SK-N-SH (cell line): ENCODE measurements around the gene TXNRD1. TPM values are rescaled to one million over a fixed set of nuclear protein-coding genes. Genes with fewer than 3 reads are reported as not detected.

Source experiments
- CTCF ChIA-PET: fragments of 300-600, 350-600 bp; formaldehyde crosslinking; extraction: SDS; loops from one replicate; lab custom pipeline; 2021; lab: Yijun Ruan, JAX
- POLR2A ChIA-PET: fragments of 350-600 bp; sonication (Branson Sonifier 250); formaldehyde crosslinking; extraction: SDS; loops from one replicate; lab custom pipeline; 2020; ENCODE audit warnings: antibody characterized with exemption, inconsistent platforms; lab: Yijun Ruan, JAX
- DNase-seq: peaks from one replicate; pipeline ENCODE4 v3.0.0; 2012
- H2AFZ ChIP-seq: fragments of 200-600 bp; sonication (generic); 2 replicates; pipeline ENCODE4 v1.8.1; 2016; ENCODE audit warnings: antibody characterized with exemption, mild to moderate bottlenecking, low read depth
- H3F3A ChIP-seq: fragments of 200-600 bp; sonication (generic); replicated peaks from 2 replicates; pipeline ENCODE3; 2016; ENCODE audit warnings: antibody characterized with exemption, mild to moderate bottlenecking; ENCODE audit not compliant: insufficient read depth
- H3K27ac ChIP-seq, 2 experiments: fragments of 200-500 bp in 1 of 2; fragments of 200-600 bp in 1 of 2; sonication (Bioruptor generic) in 1 of 2; sonication (generic), shearing (Covaris generic) in 1 of 2; 2 replicates each; pipeline versions ENCODE4 v1.5.1 to v1.6.1; 2014 to 2016; ENCODE audit warnings: low read depth in 2 of 2, inconsistent platforms in 1 of 2, low read length in 1 of 2, mild to moderate bottlenecking in 1 of 2, mixed read lengths in 1 of 2
- H3K27me3 ChIP-seq: fragments of 200-600 bp; sonication (generic), shearing (Covaris generic); 2 replicates; pipeline ENCODE4 v1.6.1; 2016; ENCODE audit warnings: mixed run types; ENCODE audit not compliant: insufficient read depth
- H3K36me3 ChIP-seq, 2 experiments: fragments of 200-500 bp in 1 of 2; fragments of 200-600 bp in 1 of 2; sonication (Bioruptor generic) in 1 of 2; sonication (generic) in 1 of 2; replicated peaks in 1 of 2; 2 replicates each; pipeline versions ENCODE3 to v1.5.1; 2014 to 2016; ENCODE audit warnings: low read length in 1 of 2, mild to moderate bottlenecking in 1 of 2; ENCODE audit not compliant: insufficient read depth in 2 of 2, control insufficient read depth in 1 of 2
- H3K4me1 ChIP-seq, 2 experiments: fragments of 200-500 bp in 1 of 2; fragments of 200-600 bp in 1 of 2; sonication (Bioruptor generic) in 1 of 2; sonication (generic), shearing (Covaris generic) in 1 of 2; 2 replicates each; pipeline versions ENCODE4 v1.5.1 to v1.6.1; 2014 to 2016; ENCODE audit warnings: low read depth in 1 of 2, low read length in 1 of 2, mixed run types in 1 of 2; ENCODE audit not compliant: insufficient read depth in 2 of 2, control insufficient read depth in 1 of 2
- H3K4me2 ChIP-seq: fragments of 200-600 bp; sonication (generic), shearing (Covaris generic); 2 replicates; pipeline ENCODE4 v1.6.1; 2017; ENCODE audit warnings: mixed run types
- H3K4me3 ChIP-seq, 2 experiments: fragments of 200-500 bp in 1 of 2; fragments of 200-600 bp in 1 of 2; sonication (Bioruptor generic) in 1 of 2; sonication (generic), shearing (Covaris generic) in 1 of 2; 2 replicates each; pipeline versions ENCODE4 v1.5.1 to v1.8.1; 2014 to 2016; ENCODE audit warnings: low read depth in 2 of 2, inconsistent platforms in 1 of 2, low read length in 1 of 2, mild to moderate bottlenecking in 1 of 2, mixed read lengths in 1 of 2, moderate library complexity in 1 of 2
- H3K79me2 ChIP-seq: fragments of 200-600 bp; sonication (generic); 2 replicates; pipeline ENCODE4 v1.8.1; 2017; ENCODE audit warnings: mild to moderate bottlenecking; ENCODE audit not compliant: insufficient read depth
- H3K9ac ChIP-seq: fragments of 200-600 bp; sonication (generic); 2 replicates; pipeline ENCODE4 v1.6.1; 2017; ENCODE audit warnings: mixed run types
- H3K9me2 ChIP-seq: fragments of 200-600 bp; sonication (generic); 2 replicates; pipeline ENCODE4 v1.6.1; 2017; ENCODE audit warnings: mixed run types
- H3K9me3 ChIP-seq: fragments of 200-600 bp; sonication (generic); 2 replicates; pipeline ENCODE4 v1.6.1; 2017; ENCODE audit warnings: mixed run types, mild to moderate bottlenecking, moderate library complexity
- H4K20me1 ChIP-seq: fragments of 200-600 bp; sonication (generic); 2 replicates; pipeline ENCODE4 v1.6.1; 2017; ENCODE audit warnings: mild to moderate bottlenecking, mixed run types; ENCODE audit not compliant: insufficient read depth
- FOXM1 ChIP-seq: IDR thresholded peaks from 2 replicates; pipeline ENCODE4 v1.4.0; 2012; ENCODE audit warnings: low read depth, mild to moderate bottlenecking
- GABPA ChIP-seq: IDR thresholded peaks from 2 replicates; pipeline ENCODE4 v1.4.0; 2012; ENCODE audit warnings: low read depth, mild to moderate bottlenecking
- POLR2AphosphoS5 ChIP-seq: IDR thresholded peaks from 2 replicates; pipeline ENCODE4 v1.6.1; 2012; ENCODE audit warnings: low read depth, low read length
- RCOR1 ChIP-seq: fragments of 150-350 bp; IDR thresholded peaks from 2 replicates; pipeline ENCODE4 v1.6.1; 2017; ENCODE audit warnings: antibody characterized with exemption, low read length
- RFX5 ChIP-seq: IDR thresholded peaks from 2 replicates; pipeline ENCODE4 v1.6.1; 2012; ENCODE audit warnings: mild to moderate bottlenecking, improper control_type of control experiment, low read length
- SMC3 ChIP-seq: IDR thresholded peaks from 2 replicates; pipeline ENCODE4 v1.6.1; 2012; ENCODE audit warnings: low read depth, low read length, improper control_type of control experiment
- TAF1 ChIP-seq: IDR thresholded peaks from 2 replicates; pipeline ENCODE4 v1.6.1; 2012; ENCODE audit warnings: low read depth, mild to moderate bottlenecking, low read length, moderate library complexity, borderline replicate concordance
- TEAD4 ChIP-seq: IDR thresholded peaks from 2 replicates; pipeline ENCODE4 v1.4.0; 2012; ENCODE audit warnings: mild to moderate bottlenecking, borderline replicate concordance; ENCODE audit not compliant: insufficient read depth
- WGBS: methylation state at CpG from one replicate; pipeline ENCODE4 v1.1.6; 2017; ENCODE audit warnings: low lambda C conversion rate; 5-methylcytosine and 5-hydroxymethylcytosine counted together
- polyA plus RNA-seq, 3 experiments: library from polyadenylated mRNA; depleted of rRNA; stranded (reverse); fragments of >200 nt; gene quantifications; 2 replicates each; pipeline ENCODE4 v1.2.3, GENCODE V29; 2012
- TF ChIP-seq, protein P1 (sequence below): IDR thresholded peaks from 2 replicates; pipeline ENCODE4 v1.6.1; 2012; ENCODE audit warnings: mild to moderate bottlenecking, low read depth, low read length, moderate library complexity
- TF ChIP-seq, protein P2 (sequence below): IDR thresholded peaks from 2 replicates; pipeline ENCODE4; 2012
- TF ChIP-seq, protein P3 (sequence below): fragments of 150-350 bp; IDR thresholded peaks from 2 replicates; pipeline ENCODE4 v1.6.1; 2016; ENCODE audit warnings: mild to moderate bottlenecking, low read depth, low read length

The TXNRD1 gene
- polyA plus RNA-seq, 1 of the 3 experiments (the other 2 are of a cell fraction): 143 TPM

DNA sequence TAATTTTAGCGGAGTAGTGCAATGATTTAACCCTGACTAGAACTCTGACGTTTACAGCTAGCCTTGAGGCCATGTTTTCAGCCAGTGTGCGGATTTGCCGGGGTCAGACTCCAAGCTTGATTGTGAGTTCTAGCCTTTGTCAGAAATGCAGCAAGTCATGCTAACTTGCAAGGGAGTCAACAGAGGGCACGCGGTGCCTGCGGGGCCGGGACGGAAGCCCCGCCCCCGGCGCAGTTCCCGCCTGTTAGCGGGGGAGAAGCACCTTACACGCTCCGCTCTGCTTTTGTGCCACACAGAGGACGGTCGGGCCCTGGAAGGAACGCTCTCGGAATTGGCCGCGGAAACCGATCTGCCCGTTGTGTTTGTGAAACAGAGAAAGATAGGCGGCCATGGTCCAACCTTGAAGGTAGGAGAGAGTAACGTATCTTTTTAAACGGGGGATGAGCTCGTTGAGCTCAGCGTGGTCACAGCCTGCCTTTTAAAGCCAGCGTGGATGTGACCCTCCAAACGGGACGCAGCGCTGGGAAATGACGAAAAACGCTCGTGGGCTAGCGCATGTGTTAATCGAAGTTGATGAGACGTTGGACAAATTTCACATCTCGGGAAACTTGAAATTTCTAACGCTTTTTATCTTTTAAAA lies 73.2 kb downstream of the TXNRD1 start (continued):
- TF ChIP-seq, protein P1, sequence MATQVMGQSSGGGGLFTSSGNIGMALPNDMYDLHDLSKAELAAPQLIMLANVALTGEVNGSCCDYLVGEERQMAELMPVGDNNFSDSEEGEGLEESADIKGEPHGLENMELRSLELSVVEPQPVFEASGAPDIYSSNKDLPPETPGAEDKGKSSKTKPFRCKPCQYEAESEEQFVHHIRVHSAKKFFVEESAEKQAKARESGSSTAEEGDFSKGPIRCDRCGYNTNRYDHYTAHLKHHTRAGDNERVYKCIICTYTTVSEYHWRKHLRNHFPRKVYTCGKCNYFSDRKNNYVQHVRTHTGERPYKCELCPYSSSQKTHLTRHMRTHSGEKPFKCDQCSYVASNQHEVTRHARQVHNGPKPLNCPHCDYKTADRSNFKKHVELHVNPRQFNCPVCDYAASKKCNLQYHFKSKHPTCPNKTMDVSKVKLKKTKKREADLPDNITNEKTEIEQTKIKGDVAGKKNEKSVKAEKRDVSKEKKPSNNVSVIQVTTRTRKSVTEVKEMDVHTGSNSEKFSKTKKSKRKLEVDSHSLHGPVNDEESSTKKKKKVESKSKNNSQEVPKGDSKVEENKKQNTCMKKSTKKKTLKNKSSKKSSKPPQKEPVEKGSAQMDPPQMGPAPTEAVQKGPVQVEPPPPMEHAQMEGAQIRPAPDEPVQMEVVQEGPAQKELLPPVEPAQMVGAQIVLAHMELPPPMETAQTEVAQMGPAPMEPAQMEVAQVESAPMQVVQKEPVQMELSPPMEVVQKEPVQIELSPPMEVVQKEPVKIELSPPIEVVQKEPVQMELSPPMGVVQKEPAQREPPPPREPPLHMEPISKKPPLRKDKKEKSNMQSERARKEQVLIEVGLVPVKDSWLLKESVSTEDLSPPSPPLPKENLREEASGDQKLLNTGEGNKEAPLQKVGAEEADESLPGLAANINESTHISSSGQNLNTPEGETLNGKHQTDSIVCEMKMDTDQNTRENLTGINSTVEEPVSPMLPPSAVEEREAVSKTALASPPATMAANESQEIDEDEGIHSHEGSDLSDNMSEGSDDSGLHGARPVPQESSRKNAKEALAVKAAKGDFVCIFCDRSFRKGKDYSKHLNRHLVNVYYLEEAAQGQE: peak; percentile 15; the same call in 1 of the 2 replicates
- no peak for TF ChIP-seq FOXM1
- 0 out of 2 replicates have a peak, but pooled peaks have one; percentile 14 for TF ChIP-seq GABPA
- TF ChIP-seq RCOR1: peak; percentile 50; the same call in 1 of the 2 replicates
- peak; percentile 38; the same call in 1 of the 2 replicates for TF ChIP-seq POLR2AphosphoS5
- TF ChIP-seq TAF1: peak; percentile 64; the same call in 1 of the 2 replicates

DNA sequence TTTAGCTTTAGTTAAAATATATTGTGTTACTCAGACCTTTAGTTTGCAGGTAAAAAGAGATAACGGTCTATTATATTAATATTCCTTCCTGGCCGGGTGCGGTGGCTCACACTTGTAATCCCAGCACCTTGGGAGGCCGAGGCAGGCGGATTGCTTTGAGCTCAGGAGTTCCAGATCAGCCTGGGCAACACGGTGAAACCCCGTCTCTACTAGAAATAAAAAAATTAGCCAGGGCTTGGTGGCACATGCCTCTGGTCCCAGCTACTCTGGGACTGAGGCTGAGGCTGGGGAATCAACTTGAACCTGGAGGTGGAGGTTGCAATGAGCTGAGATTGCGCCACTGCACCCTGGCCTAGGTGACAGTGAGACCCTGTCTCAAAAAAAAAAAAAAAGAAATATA lies 74.7 kb downstream of the TXNRD1 start:
- Histone ChIP-seq H3K27ac (no peak overlapping the region), H3K9ac (no peak overlapping the region), H3K4me3 (no peak overlapping the region), H3K4me2 (no peak overlapping the region), H3K9me2 (no peaks in the 10 kb centered on the region), H3K9me3 (no peaks in the 10 kb centered on the region), H4K20me1 (peaks cover 64% of the 10 kb centered on the region), H3K36me3 (peaks cover 19 to 29% of the 10 kb centered on the region in 2 experiments), H3K27me3 (no peaks in the 10 kb centered on the region), H3F3A (peaks cover 23% of the 10 kb centered on the region), H3K4me1 (peaks cover 16 to 22% of the 10 kb centered on the region in 2 experiments; a peak in 3 of 4 replicates), H3K79me2 (peaks cover 86% of the 10 kb centered on the region), H2AFZ (no peak overlapping the region)
- POLR2A ChIA-PET: no interaction called here
- DNase-seq: no peak
- WGBS: 78% methylated on average over 8 of the region's 8 CpGs
- TF ChIP-seq FOXM1: no peak
- CTCF ChIA-PET: interaction anchor here (1.0 to 1.2 kb wide), 3 partner anchors 89 to 181 kb away, joined by 3 to 4 read pairs (median 4); no protein-coding TSS in a partner anchor

DNA sequence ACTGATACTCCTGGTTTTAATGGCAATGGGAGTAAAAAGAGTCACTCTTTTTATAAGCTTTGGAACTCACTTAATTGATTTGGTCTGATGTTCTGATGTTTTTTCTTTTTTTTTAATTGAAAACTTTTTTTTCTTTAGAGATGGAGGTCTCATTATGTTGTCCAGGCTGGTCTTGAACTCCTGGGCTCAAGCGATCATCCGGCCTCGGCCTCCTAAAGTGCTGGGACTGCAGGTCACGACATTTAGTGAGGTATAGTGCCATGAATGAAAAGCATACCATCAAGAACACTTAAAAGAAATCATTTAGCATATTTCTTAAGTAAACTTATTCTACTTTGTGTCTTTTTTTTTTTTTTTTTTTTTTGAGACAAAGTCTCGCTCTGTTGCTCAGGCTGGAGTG lies 75.3 kb downstream of the TXNRD1 start:
- Histone ChIP-seq H3K79me2 (peaks cover 92% of the 10 kb centered on the region), H3K9me3 (no peaks in the 10 kb centered on the region), H3K4me1 (peaks cover 14 to 17% of the 10 kb centered on the region in 2 experiments; a peak in 3 of 4 replicates), H3K9ac (no peak overlapping the region), H3K27me3 (no peaks in the 10 kb centered on the region), H3K27ac (no peak overlapping the region), H3F3A (peaks cover 17% of the 10 kb centered on the region), H2AFZ (no peak overlapping the region), H3K9me2 (no peaks in the 10 kb centered on the region), H4K20me1 (peaks cover 70% of the 10 kb centered on the region), H3K36me3 (peaks cover 24 to 34% of the 10 kb centered on the region in 2 experiments), H3K4me3 (no peak overlapping the region), H3K4me2 (no peak overlapping the region)
- DNase-seq: no peak
- CTCF ChIA-PET: interaction anchor here (1.0 to 1.4 kb wide), 4 partner anchors 11 to 182 kb away, joined by 3 to 4 read pairs (median 4); no protein-coding TSS in a partner anchor
- whole genome bisulfite sequencing: 74% methylated on average over 5 of the region's 5 CpGs
- TF ChIP-seq RFX5: no peak
- no peak for TF ChIP-seq SMC3
- TF ChIP-seq, protein P2, sequence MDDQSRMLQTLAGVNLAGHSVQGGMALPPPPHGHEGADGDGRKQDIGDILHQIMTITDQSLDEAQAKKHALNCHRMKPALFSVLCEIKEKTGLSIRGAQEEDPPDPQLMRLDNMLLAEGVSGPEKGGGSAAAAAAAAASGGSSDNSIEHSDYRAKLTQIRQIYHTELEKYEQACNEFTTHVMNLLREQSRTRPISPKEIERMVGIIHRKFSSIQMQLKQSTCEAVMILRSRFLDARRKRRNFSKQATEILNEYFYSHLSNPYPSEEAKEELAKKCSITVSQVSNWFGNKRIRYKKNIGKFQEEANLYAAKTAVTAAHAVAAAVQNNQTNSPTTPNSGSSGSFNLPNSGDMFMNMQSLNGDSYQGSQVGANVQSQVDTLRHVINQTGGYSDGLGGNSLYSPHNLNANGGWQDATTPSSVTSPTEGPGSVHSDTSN: no peak
- TF ChIP-seq, protein P3, sequence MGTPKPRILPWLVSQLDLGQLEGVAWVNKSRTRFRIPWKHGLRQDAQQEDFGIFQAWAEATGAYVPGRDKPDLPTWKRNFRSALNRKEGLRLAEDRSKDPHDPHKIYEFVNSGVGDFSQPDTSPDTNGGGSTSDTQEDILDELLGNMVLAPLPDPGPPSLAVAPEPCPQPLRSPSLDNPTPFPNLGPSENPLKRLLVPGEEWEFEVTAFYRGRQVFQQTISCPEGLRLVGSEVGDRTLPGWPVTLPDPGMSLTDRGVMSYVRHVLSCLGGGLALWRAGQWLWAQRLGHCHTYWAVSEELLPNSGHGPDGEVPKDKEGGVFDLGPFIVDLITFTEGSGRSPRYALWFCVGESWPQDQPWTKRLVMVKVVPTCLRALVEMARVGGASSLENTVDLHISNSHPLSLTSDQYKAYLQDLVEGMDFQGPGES: no peak
- no peak for TF ChIP-seq TEAD4
- POLR2A ChIA-PET: no interaction called here
